ENCODE results near the gene HBA2. TPM values are rescaled to one million over a fixed set of nuclear protein-coding genes. Genes with fewer than 3 reads are reported as not detected.

The HBA2 gene
- total RNA-seq, 1 donor from 2014 or later = 0.57 TPM

DNA sequence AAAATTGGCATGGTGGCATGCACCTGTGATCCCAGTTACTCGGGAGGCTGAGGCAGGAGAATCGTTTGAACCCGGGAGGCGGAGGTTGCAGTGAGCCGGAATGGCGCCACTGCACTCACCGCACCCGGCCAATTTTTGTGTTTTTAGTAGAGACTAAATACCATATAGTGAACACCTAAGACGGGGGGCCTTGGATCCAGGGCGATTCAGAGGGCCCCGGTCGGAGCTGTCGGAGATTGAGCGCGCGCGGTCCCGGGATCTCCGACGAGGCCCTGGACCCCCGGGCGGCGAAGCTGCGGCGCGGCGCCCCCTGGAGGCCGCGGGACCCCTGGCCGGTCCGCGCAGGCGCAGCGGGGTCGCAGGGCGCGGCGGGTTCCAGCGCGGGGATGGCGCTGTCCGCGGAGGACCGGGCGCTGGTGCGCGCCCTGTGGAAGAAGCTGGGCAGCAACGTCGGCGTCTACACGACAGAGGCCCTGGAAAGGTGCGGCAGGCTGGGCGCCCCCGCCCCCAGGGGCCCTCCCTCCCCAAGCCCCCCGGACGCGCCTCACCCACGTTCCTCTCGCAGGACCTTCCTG lies 7.5 kb downstream of the HBA2 start, which contains the start of gene HBQ1:
Gene HBQ1, plus strand, starts transcription at position 359 of the 575 bp plus-strand sequence. Its CDS starts 28 bp downstream, at position 387.
- no peak for DNase-seq (ENCODE audit: low spot score)
- Mint-ChIP-seq H3K4me1 (ENCODE audit: low read depth) (no peaks in the 10 kb centered on the region), H3K4me3 (peak within 1 kb of the TSS; percentile 53), H3K36me3 (ENCODE audit: low read depth) (no peaks in the 10 kb centered on the region), H3K9me3 (no peaks in the 10 kb centered on the region), H3K27me3 (ENCODE audit: insufficient read depth) (peaks cover 32% of the 10 kb centered on the region), H3K27ac (no peak within 1 kb of the TSS)
- intact Hi-C loops (cut with micrococcal nuclease) = loop anchor here (2.0 to 5.0 kb wide), 2 partner anchors 13 to 182 kb away; no protein-coding TSS in a partner anchor

DNA sequence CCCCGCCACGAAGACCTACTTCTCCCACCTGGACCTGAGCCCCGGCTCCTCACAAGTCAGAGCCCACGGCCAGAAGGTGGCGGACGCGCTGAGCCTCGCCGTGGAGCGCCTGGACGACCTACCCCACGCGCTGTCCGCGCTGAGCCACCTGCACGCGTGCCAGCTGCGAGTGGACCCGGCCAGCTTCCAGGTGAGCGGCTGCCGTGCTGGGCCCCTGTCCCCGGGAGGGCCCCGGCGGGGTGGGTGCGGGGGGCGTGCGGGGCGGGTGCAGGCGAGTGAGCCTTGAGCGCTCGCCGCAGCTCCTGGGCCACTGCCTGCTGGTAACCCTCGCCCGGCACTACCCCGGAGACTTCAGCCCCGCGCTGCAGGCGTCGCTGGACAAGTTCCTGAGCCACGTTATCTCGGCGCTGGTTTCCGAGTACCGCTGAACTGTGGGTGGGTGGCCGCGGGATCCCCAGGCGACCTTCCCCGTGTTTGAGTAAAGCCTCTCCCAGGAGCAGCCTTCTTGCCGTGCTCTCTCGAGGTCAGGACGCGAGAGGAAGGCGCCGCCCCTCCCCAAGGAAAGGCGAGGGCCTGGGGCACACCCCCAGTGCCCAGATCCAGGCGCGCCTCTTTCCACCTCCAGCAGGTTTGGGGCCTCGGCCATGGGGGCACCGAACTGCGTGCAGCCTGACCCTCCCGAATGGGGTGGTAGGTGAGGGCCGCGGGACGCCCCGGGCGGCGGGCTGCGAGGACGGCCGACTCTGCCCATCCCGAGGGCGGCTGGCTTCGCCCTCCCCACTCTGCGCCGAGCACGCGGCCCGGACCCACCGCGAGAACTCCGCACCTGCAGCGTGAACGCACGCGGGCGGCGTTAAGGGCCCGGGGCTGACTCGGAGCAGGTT lies 8.2 kb downstream of the HBA2 start:
- Mint-ChIP-seq H3K4me1 (ENCODE audit: low read depth) (no peaks in the 10 kb centered on the region), H3K36me3 (ENCODE audit: low read depth) (no peaks in the 10 kb centered on the region), H3K27ac (no peak overlapping the region), H3K27me3 (ENCODE audit: insufficient read depth) (peaks cover 27% of the 10 kb centered on the region), H3K4me3 (peak overlapping the region; percentile 53), H3K9me3 (no peaks in the 10 kb centered on the region)
- peak; percentile 78 for DNase-seq (ENCODE audit: low spot score)
- intact Hi-C loops (cut with micrococcal nuclease) = loop anchor here (1.0 to 5.0 kb wide), 6 partner anchors 14 to 181 kb away; partner anchors contain the start of gene NPRL3

DNA sequence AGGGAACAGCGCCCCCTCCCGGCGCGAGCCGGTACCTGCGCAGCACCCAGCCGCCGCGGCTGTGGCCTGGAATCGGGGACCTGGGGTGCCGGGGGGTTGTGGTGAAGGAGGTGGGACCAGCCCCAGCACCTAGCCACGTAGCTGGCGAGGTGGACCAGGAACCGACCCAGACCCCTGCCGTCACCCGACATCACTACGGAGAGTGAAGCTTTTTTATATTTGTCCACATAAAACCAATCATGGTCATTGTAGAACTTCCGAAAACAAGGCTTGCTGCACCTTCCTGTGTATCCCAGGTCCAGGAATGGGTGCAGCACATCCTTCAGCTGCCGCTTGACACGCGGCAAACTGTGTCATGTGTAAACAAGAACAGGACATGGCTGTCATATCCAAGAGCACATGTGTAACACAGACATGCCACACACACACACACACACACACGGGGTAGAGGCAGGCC lies 8.9 kb downstream of the HBA2 start:
- Mint-ChIP-seq H3K36me3 (ENCODE audit: low read depth) (no peaks in the 10 kb centered on the region), H3K4me1 (ENCODE audit: low read depth) (no peaks in the 10 kb centered on the region), H3K27me3 (ENCODE audit: insufficient read depth) (peaks cover 27% of the 10 kb centered on the region), H3K9me3 (no peaks in the 10 kb centered on the region), H3K27ac (no peak overlapping the region), H3K4me3 (no peak overlapping the region)
- DNase-seq (ENCODE audit: low spot score) = no peak
- intact Hi-C loops (cut with micrococcal nuclease) = loop anchor here (1.0 to 5.0 kb wide), 6 partner anchors 15 to 181 kb away; partner anchors contain the start of gene NPRL3

DNA sequence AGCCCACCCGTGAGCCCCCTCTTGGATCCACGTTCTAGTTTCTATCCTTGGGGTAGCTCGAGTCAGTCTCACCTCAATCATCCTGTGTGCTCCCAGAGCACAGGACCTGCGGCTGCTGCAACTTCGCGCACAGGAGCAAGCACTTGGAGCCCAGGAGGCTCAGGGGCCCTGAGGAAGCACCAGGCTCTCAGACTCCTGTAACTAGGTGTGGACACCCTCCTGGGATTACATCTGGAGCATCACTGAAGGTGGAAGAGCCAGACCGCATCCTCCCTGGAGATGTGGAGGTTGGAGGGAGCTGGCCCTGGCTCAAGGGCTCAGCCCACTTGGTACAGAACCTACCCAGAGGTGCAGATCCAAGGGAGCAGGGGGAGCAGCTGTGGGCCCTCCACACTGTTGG lies 10.3 kb downstream of the HBA2 start:
- Mint-ChIP-seq H3K27ac (no peak overlapping the region), H3K36me3 (ENCODE audit: low read depth) (no peaks in the 10 kb centered on the region), H3K9me3 (no peaks in the 10 kb centered on the region), H3K4me3 (no peak overlapping the region), H3K4me1 (ENCODE audit: low read depth) (no peaks in the 10 kb centered on the region), H3K27me3 (ENCODE audit: insufficient read depth) (peaks cover 17% of the 10 kb centered on the region)
- intact Hi-C loops (cut with micrococcal nuclease) = loop anchor here (5.0 kb wide), 1 partner anchor 179 kb away; no protein-coding TSS in a partner anchor
- no peak for DNase-seq (ENCODE audit: low spot score)

DNA sequence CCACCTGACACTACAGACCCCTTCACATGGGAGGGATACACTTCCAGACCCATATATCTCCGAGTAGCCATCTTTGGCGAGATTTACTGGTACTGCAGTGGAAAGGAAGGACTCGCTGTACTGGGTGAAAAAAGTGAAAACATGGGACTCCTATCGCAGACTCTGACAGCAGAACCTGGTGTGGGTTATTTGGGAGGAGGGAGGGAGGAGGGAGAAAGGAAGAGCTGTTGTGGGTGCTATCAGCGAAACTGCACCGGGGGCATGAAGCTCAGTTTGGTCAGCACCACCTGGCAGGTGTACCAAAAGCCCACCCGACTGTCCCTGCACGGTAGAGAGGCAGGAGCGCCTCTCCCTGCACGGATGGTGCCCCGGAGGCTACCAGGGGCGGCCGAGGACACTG lies 12.5 kb downstream of the HBA2 start:
- no peak for DNase-seq (ENCODE audit: low spot score)
- intact Hi-C loops (cut with micrococcal nuclease) = no loop called here
- H3K4me1 Mint-ChIP-seq (ENCODE audit: low read depth) = peaks cover 6% of the 10 kb centered on the region
- peaks cover 16% of the 10 kb centered on the region for H3K36me3 Mint-ChIP-seq (ENCODE audit: low read depth)
- H3K9me3 Mint-ChIP-seq = no peaks in the 10 kb centered on the region
- H3K27ac Mint-ChIP-seq = no peak overlapping the region
- H3K4me3 Mint-ChIP-seq = no peak overlapping the region
- no peaks in the 10 kb centered on the region for H3K27me3 Mint-ChIP-seq (ENCODE audit: insufficient read depth)

DNA sequence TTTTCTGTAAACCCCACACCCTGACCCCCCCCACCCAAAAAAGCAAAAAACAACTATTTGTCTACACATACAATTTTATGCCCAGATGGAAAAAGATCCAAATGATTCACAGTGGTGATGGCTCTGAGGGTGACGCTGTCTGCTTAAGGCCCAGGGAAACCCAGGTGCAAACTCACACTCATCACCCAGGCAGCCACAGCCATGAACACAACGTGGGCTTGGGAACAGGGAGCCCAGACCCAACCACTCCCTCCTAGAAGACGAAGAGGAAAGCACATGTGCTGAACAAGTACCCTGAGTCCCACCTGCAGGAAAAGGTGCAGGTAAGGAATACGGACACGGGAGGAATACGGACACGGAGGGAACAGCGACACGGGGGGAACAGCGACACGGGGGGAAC lies 13.0 kb downstream of the HBA2 start:
- no peak overlapping the region for H3K4me3 Mint-ChIP-seq
- H3K9me3 Mint-ChIP-seq = no peaks in the 10 kb centered on the region
- H3K27ac Mint-ChIP-seq = no peak overlapping the region
- H3K4me1 Mint-ChIP-seq (ENCODE audit: low read depth) = peaks cover 6% of the 10 kb centered on the region
- H3K36me3 Mint-ChIP-seq (ENCODE audit: low read depth) = peaks cover 16% of the 10 kb centered on the region
- DNase-seq (ENCODE audit: low spot score) = no peak
- intact Hi-C loops (cut with micrococcal nuclease) = no loop called here
- no peaks in the 10 kb centered on the region for H3K27me3 Mint-ChIP-seq (ENCODE audit: insufficient read depth)

DNA sequence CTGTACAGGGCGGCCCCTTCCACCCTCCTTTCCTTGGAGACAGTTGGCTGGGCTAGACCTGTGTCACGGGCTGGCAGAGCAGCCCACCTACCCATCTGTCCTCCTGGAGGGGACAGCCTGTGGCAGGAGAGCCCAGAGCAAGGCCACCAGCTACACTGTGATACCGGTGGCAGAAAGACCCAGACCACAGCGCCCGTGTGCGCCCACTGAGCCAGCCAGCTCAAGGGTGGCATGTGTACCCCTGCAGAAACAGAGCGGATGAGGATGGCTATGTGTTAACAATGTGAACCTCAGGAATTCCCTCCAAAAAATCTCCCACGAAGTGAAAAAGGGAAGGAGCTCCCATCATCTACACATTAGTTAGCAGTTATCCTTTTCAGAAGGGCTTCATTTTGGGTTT lies 14.7 kb downstream of the HBA2 start:
- Mint-ChIP-seq H3K36me3 (ENCODE audit: low read depth) (peaks cover 28% of the 10 kb centered on the region), H3K4me3 (no peak overlapping the region), H3K4me1 (ENCODE audit: low read depth) (peaks cover 6% of the 10 kb centered on the region), H3K27me3 (ENCODE audit: insufficient read depth) (no peaks in the 10 kb centered on the region), H3K9me3 (no peaks in the 10 kb centered on the region), H3K27ac (no peak overlapping the region)
- intact Hi-C loops (cut with micrococcal nuclease) = no loop called here
- DNase-seq (ENCODE audit: low spot score) = no peak

DNA sequence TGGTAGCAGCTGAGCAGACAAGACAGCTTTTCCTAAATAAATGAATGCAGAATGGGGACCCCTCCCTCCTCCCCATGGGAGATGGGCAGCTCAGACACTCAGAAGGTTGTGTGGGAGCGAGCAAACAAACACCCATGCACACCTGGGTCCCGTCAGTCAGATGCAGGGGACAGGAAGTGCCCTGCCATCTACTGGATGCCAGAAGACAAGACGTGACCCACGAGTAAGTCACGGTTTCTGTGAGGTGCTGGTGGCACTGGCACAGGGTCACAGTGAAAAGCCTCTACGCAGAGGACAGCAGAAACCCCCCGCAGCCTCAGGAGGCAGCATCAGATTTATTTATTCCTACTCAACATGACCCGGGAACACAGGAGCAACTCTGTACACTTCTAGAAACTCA lies 16.0 kb downstream of the HBA2 start:
- no peaks in the 10 kb centered on the region for H3K9me3 Mint-ChIP-seq
- H3K4me1 Mint-ChIP-seq (ENCODE audit: low read depth) = peaks cover 6% of the 10 kb centered on the region
- intact Hi-C loops (cut with micrococcal nuclease) = no loop called here
- no peak overlapping the region for H3K4me3 Mint-ChIP-seq
- peaks cover 35% of the 10 kb centered on the region for H3K36me3 Mint-ChIP-seq (ENCODE audit: low read depth)
- DNase-seq (ENCODE audit: low spot score) = no peak
- no peak overlapping the region for H3K27ac Mint-ChIP-seq
- no peaks in the 10 kb centered on the region for H3K27me3 Mint-ChIP-seq (ENCODE audit: insufficient read depth)

DNA sequence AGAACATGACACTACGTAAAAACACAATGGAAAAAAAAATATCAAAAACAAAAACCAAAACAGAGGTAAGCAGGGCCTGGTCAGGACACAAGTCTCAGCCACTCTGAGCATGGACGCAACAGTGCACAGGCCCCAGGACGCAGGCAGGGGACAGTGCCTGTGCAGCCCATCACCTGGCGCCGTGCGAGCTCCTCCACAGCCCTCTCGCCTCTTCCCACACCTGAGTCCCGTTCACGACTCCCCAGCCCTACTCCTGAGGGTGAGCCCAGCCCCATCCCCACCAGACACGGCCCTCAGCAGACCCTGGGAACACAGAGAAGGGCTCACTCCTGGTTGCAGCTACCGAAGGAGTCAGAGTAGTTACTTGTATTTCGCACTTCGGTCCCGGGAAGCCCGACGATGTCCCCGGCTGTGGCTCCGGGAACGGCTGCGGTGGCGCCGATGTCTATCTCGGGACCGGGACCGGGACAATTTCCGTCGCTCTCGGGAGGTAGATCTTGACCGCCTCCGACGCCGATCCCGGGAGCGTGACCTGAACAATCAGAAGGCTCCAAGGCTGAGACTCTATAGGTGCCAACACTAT lies 17.0 kb downstream of the HBA2 start:
- Mint-ChIP-seq H3K4me1 (ENCODE audit: low read depth) (peaks cover 6% of the 10 kb centered on the region), H3K9me3 (no peaks in the 10 kb centered on the region), H3K4me3 (no peak overlapping the region), H3K27ac (no peak overlapping the region), H3K27me3 (ENCODE audit: insufficient read depth) (no peaks in the 10 kb centered on the region), H3K36me3 (ENCODE audit: low read depth) (peaks cover 35% of the 10 kb centered on the region)
- intact Hi-C loops (cut with micrococcal nuclease) = no loop called here
- DNase-seq (ENCODE audit: low spot score) = no peak

DNA sequence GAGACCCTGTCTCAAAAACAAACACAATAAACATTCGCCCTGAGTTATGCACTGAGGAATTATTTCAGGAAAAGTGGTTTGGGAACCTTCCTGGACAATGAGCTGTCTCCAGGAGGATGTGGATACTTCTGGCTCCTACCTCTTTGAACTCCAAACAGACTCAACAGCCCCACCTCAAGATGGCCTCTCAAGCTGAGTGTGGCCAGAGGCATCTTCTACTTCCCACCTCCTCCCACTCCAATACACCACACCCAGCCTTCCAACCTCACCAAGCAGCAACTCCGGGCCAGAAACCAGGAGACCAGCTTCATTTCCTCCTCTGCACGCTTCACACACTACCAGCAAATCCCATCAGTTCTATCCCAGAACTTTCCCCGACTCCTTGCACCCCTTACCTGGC lies 19.2 kb downstream of the HBA2 start:
- H3K4me1 Mint-ChIP-seq (ENCODE audit: low read depth) = peaks cover 6% of the 10 kb centered on the region

DNA sequence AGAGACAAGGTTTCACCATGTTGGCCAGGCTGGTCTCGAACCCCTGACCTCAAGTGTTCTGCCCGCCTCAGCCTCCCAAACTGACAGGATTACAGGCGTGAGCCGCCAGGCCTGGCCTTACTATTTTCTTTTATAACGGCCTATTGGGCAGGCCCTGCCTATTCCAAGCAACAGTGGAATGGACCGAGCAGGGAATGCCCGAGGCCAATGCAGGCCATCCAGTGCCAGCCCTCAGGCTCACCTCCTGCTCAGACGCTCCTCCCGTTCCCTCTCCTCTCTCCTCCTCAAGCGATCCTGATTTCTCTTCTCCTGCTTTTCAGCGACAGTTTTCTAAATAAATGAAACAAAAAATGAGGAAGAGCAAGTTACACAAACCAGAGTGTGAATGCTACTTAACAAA lies 20.0 kb downstream of the HBA2 start:
- intact Hi-C loops (cut with micrococcal nuclease) = no loop called here
- H3K9me3 Mint-ChIP-seq = no peaks in the 10 kb centered on the region
- H3K36me3 Mint-ChIP-seq (ENCODE audit: low read depth) = peaks cover 42% of the 10 kb centered on the region
- DNase-seq (ENCODE audit: low spot score) = no peak
- peak overlapping the region; percentile 55 for H3K27ac Mint-ChIP-seq
- H3K27me3 Mint-ChIP-seq (ENCODE audit: insufficient read depth) = no peaks in the 10 kb centered on the region
- peaks cover 6% of the 10 kb centered on the region for H3K4me1 Mint-ChIP-seq (ENCODE audit: low read depth)
- no peak overlapping the region for H3K4me3 Mint-ChIP-seq

More for the DNA sequence above, 19.2 kb downstream of the HBA2 start:
- no peak overlapping the region for H3K27ac Mint-ChIP-seq
- H3K36me3 Mint-ChIP-seq (ENCODE audit: low read depth) = peaks cover 37% of the 10 kb centered on the region
- H3K27me3 Mint-ChIP-seq (ENCODE audit: insufficient read depth) = no peaks in the 10 kb centered on the region
- no peaks in the 10 kb centered on the region for H3K9me3 Mint-ChIP-seq
- intact Hi-C loops (cut with micrococcal nuclease) = no loop called here
- DNase-seq (ENCODE audit: low spot score) = no peak
- no peak overlapping the region for H3K4me3 Mint-ChIP-seq

DNA sequence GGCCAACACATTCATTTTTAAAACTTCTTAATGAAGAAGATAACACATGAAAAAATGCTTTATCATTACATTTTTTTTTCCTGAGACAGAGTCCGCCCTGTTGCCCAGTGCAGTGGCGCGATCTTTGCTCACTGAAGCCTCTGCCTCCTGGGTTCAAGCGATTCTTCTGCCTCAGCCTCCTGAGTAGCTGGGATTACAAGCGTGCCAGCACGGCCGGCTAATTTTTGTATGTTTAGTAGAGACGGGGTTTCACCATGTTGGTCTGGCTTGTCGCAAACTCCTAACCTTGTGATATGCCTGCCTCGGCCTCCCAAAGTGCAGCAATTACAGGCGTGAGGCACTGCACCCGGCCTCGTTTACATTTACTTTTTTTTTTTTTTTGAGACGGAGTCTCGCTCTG lies 20.8 kb downstream of the HBA2 start:
- H3K9me3 Mint-ChIP-seq = no peaks in the 10 kb centered on the region
- intact Hi-C loops (cut with micrococcal nuclease) = no loop called here
- no peak overlapping the region for H3K27ac Mint-ChIP-seq
- H3K4me1 Mint-ChIP-seq (ENCODE audit: low read depth) = peaks cover 6% of the 10 kb centered on the region
- H3K36me3 Mint-ChIP-seq (ENCODE audit: low read depth) = peaks cover 43% of the 10 kb centered on the region
- no peaks in the 10 kb centered on the region for H3K27me3 Mint-ChIP-seq (ENCODE audit: insufficient read depth)
- no peak overlapping the region for H3K4me3 Mint-ChIP-seq
- no peak for DNase-seq (ENCODE audit: low spot score)

DNA sequence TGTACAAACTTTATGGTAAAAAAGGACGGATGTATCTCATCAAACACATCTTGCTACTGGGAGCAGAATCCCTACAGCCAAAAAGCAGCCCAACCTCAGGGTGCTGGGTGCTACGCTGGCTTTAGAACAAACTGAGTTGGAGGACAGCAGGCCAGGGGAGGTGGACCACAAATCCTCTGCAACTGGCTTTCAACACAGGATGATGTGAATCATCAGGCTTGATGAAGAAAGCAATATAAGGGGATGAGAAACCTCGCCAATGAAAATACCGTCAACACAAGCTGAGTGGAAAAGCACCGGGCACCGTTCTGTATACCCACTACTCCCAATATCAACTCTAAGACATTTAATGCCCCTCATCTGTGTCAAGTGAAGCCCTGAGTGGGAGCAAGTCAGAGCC lies 21.8 kb downstream of the HBA2 start:
- Mint-ChIP-seq H3K4me3 (no peak overlapping the region), H3K27ac (no peak overlapping the region), H3K36me3 (ENCODE audit: low read depth) (peaks cover 35% of the 10 kb centered on the region), H3K27me3 (ENCODE audit: insufficient read depth) (no peaks in the 10 kb centered on the region), H3K9me3 (no peaks in the 10 kb centered on the region), H3K4me1 (ENCODE audit: low read depth) (no peaks in the 10 kb centered on the region)
- DNase-seq (ENCODE audit: low spot score) = no peak
- intact Hi-C loops (cut with micrococcal nuclease) = no loop called here
